Stimulated activated CD4-positive, alpha-beta T cell treated with anti-CD3 and anti-CD28 coated beads, Interleukin-4, amount 100 ng/mL, for 48 hours (primary cell): ENCODE measurements around the gene FER.
A peak's percentile ranks its signal among the peaks of the same experiment; 100 is the strongest.
"Not testable (repeated sequence)": the region's sequence is repeated elsewhere in the genome, so short reads cannot be mapped to it uniquely, and the experiment has no call there.

Experiments
- DNase-seq, 2 donors: peaks; one replicate each; pipeline ENCODE4 v3.0.0-alpha.2; 2020; ENCODE audit warnings: low read depth in 2 of 2

The FER gene

GRCh38 chr5:108747111-108747773 lies 455 bp upstream of the FER start:
- no peak for DNase-seq

- DNase-seq: peak; percentile 92 to 96
Measured at GRCh38 chr5:108748401-108749127, 867 bp downstream of the FER start.

GRCh38 chr5:108749128-108749861 lies 1.6 kb downstream of the FER start:
- DNase-seq: peak; percentile 24 to 35

DNA sequence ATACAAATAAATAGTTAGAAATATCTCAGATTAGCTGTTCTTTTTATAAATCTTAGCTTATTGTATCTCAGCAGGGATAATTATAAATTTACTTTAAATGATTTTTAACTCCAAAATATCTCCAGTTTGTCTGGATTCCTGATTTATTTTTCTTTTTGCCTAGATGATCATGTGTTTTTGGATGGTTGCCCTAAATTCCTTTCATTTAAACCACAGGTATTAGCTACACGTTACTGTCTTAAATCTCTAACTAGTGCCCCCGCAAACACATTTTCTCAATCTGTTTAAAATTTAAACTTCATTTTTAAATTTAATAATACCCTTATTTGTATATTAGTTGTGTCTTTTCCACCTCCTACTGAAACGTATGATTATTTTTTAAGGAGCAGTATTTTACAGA lies 5.6 kb downstream of the FER start:
- DNase-seq: no peak

- no peak for DNase-seq
Measured at GRCh38 chr5:108753877-108754276, 6.2 kb downstream of the FER start.

- DNase-seq: no peak
Measured at GRCh38 chr5:108760512-108760911, 12.8 kb downstream of the FER start.

DNA sequence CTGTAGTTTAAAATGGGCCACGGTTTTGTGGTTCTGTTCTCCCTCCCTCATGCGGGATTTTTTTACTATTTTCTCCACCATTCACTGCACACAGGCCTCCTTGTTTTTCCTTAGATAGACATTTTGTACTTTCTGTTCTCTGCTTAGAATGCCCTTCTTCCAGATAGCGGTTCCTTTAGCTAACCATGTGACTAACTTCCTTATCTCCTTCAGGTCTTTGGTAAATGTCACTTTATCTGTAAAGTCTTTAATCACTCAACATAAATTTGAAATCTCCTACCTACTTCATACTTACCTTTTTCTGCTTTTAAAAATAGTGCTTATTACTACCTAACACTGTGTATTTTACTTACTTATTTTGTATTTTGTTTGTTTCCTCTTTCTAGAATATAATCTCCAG lies 15.0 kb downstream of the FER start:
- DNase-seq: no peak

DNA sequence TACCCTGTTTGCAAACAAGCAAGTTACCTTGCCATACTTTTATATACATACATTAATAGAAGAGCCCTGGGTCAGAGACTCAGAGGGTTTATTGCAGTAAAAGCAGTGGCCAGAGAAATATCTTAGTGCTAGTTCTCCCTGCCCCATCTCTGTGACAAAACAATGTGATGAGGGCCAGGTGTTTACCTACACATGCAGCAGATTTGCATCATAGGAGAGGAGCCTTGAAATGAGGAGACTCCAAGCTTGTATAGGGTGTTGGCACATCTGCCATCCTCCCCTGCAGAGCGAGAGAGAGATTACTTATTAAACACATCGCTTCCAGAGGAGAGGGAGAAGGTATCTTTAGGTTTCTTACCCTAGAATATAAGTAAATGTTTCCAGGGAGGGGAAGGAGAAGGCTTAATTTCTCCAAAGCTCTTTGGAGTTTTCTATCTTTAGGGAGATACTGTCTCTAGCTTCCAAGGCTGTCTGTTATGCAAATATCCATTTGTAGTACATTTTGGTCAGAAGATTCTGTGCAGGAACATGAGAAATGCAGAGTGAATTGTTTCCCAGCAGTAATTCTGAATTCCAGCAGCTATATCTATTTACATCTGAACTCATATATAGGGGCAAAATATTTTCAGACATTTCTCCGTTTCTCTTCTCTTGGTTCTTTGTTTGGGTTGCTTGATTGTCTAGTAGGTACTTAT lies 15.7 kb downstream of the FER start:
- DNase-seq: no peak

DNA sequence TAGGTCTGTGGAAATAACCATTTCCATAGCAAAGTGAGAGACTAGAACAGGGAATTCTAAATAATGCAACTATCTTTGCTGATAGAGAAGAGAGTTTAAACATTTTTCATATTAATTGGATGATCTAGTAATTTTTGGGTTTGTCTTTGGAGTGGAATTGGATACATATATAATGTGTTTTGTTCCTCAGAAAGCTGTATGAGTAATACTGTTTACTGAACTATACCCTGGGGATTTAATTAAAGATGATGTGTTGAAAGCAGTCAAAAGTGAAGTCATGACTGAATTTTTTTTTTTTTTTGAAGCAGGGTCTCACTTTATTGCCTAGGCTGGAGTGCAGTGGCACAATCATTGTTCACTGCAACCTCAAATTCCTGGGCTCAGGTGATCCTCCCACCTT lies 17.9 kb downstream of the FER start:
- no peak for DNase-seq

DNA sequence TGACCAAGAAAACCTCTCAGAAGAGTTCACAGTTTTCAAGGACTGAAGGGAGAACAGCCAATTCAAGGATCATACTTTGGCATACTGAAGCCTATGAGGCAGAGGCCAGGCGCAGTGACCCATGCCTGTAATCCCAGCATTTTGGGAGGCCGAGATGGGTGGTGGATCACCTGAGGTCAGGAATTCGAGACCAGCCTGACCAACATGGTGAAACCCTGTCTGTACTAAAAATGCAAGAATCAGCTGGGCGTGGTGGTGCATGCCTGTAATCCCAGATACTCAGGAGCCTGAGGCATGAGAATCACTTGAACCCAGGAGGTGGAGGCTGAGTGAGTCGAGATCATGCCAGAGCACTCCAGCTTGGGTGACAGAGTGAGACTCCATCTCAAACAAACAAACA lies 19.2 kb downstream of the FER start:
- DNase-seq: not testable (repeated sequence)

GRCh38 chr5:108769352-108769751 lies 21.7 kb downstream of the FER start:
- DNase-seq: no peak

DNA sequence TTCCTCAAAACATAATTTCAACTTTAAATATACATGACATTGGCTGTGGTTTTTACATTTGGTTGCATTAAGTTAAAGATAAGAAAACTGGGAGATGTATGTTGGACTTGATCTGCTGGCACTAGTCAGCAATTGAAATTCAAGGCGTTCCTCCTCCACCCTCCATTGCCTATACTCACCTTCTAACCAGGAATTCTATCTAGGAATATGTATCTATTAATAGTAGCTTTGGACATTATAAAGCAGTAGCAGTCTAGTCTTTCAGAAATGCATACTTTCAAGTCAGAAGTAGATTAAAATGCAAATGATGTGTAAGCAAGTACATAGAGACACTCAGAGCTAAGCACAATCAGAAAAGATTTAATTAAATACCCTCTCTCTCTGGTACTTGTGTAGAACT lies 24.9 kb downstream of the FER start:
- no peak for DNase-seq

GRCh38 chr5:108773330-108773729 lies 25.6 kb downstream of the FER start:
- DNase-seq: no peak

DNA sequence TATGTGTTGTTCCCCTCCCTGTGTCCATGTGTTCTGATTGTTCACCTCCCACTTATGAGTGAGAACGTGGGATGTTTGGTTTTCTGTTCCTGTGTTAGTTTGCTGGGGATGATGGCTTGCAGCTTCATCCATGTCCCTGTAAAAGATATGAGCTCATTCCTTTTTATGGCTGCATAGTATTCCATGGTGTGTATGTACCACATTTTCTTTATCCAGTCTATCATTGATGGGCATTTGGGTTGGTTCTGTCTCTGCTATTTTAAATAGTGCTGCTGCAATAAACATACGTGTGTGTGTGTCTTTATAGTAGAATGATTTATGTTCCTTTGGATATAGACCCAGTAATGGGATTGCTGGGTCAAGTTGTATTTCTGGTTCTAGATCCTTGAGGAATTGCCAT lies 26.4 kb downstream of the FER start:
- not testable (repeated sequence) for DNase-seq

GRCh38 chr5:108777582-108777981 lies 29.9 kb downstream of the FER start:
- not testable (repeated sequence) for DNase-seq

DNA sequence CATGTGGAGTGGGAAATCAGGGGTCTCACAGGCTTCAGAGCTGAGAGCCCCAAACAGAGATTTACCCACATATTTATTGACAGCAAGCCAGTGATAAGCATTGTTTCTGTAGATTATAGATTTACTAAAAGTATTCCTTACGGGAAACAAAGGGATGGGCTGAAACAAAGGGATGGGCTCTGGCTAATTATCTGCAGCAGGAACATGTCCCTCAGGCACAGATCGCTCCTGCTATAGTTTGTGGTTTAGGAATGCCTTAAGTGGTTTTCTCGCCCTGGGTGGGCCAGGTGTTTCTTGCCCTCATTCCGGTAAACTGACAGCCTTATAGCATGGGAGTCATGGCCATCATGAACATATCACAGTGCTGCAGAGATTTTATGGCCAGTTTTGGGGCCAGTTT lies 36.9 kb downstream of the FER start:
- not testable (repeated sequence) for DNase-seq

GRCh38 chr5:108786806-108787483 lies 39.2 kb downstream of the FER start:
- DNase-seq: no peak

DNA sequence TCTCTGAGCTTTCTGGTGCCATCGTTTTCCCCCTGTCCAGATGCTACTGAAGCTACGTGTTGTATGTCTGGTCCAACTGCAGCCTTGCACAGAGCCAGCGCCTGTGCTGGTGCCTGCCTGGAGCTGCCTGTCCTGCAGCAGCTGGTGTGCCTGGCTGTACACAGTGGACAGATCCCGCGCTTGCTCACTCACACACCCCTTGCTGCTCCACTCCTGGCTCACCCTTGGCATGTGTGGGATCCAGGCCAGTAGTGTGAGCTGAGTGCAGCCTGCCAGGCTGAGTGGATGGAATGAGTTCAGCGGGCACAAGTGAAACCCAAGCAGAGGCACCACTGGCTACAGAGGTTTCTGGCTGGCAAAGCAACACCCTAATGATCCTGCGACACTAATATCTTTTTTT lies 40.4 kb downstream of the FER start:
- DNase-seq: no peak

GRCh38 chr5:108793207-108793606 lies 45.5 kb downstream of the FER start:
- no peak for DNase-seq

GRCh38 chr5:108794349-108794748 lies 46.7 kb downstream of the FER start:
- not testable (repeated sequence) for DNase-seq

GRCh38 chr5:108797396-108797795 lies 49.7 kb downstream of the FER start:
- no peak for DNase-seq

GRCh38 chr5:108797986-108798385 lies 50.3 kb downstream of the FER start:
- DNase-seq: no peak
